HG03460 (cell line): ENCODE data around the gene LRRC23.
"Not testable (repeated sequence)": the region's sequence is repeated elsewhere in the genome, so short reads cannot be mapped to it uniquely, and the experiment has no call there.

Source experiments
- ATAC-seq: cut with Tn5 transposase; IDR thresholded peaks from one replicate; pipeline ENCODE4 v1.9.1; 2021; ENCODE audit not compliant: unreplicated experiment

LRRC23 gene

GRCh38 chr12:6899837-6900519, 4.6 kb upstream of the LRRC23 start:
- ATAC-seq = no peak

DNA sequence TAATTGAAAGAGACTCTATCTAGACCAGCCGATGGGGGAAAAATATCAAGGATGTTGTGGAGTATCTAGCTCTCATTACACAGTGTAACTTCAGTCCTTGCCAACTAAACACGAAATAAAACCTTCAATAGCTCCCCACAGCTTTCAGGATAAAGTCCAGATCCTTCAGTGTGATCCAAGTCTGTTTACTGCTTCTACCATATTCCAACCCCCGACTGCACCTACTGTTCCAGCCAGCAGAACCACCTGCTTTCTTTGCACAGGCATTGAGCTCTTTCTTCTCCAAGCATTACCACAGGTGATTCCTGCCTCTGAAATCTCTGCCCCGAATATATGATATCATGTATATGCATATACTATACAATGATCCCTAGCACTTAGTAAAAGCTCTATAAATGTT, 2.2 kb upstream of the LRRC23 start:
- ATAC-seq = no peak

DNA sequence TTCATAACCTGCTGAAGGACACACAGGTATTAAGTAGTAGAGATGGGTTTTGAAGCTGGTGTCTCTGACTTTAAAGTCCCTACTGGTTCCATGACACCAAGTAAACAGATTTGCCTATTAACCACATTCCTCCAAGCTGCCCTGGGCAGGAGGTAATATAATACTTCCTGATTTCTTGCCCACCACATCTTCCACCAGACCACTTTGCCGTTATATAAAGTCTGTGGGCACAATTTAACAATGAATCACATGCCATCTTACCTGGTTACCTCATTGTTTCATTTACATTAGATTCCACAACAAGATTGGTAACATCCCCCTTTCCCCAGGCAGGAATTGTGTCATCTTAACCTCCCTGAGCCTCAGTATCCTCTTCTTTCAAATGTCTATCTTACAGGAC, 900 bp upstream of the LRRC23 start:
- ATAC-seq = no peak

GRCh38 chr12:6905414-6906040, 905 bp downstream of the LRRC23 start:
- no peak for ATAC-seq

- ATAC-seq = not testable (repeated sequence)
These were observed 3.5 kb downstream of the LRRC23 start for GRCh38 chr12:6908141-6908540.

- ATAC-seq = no peak
These were observed 5.0 kb downstream of the LRRC23 start for GRCh38 chr12:6909421-6910145.

GRCh38 chr12:6912164-6912935, 7.7 kb downstream of the LRRC23 start:
- ATAC-seq = no peak

GRCh38 chr12:6914246-6914946, 9.8 kb downstream of the LRRC23 start, which contains the start of gene ENO2:
Gene ENO2 (plus strand): TSS chr12:6914580. CDS start chr12:6915833, 1,253 bp downstream.
- ATAC-seq = peak; percentile 80

- peak; percentile 17 for ATAC-seq
These were observed 10.5 kb downstream of the LRRC23 start for GRCh38 chr12:6914947-6915788.

GRCh38 chr12:6915789-6916285, 11.2 kb downstream of the LRRC23 start:
- no peak for ATAC-seq

- ATAC-seq = no peak
These were observed 12.0 kb downstream of the LRRC23 start for GRCh38 chr12:6916426-6917200.

DNA sequence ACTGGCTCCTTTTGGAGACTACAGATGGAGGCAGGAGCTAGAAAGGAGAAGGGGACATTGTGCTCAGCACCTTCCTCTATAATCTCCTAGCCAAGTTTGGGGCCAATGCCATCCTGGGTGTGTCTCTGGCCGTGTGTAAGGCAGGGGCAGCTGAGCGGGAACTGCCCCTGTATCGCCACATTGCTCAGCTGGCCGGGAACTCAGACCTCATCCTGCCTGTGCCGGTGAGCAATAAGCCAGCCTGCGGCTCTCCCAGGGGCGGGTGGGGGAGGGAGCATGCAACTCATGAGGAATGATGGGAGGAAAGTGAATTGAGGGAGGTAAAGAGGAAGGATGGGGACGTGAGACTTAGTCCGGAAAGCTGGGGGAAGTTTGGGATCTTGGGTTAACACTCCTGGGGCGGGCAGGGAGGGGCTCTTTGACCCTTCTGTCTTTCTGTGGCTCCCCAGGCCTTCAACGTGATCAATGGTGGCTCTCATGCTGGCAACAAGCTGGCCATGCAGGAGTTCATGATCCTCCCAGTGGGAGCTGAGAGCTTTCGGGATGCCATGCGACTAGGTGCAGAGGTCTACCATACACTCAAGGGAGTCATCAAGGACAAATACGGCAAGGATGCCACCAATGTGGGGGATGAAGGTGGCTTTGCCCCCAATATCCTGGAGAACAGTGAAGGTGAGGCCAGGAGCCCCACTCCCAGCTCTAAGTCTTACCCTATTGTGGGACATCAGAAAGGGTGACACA, 13.0 kb downstream of the LRRC23 start:
- no peak for ATAC-seq

- ATAC-seq = no peak
These were observed 15.0 kb downstream of the LRRC23 start for GRCh38 chr12:6919588-6919987.

GRCh38 chr12:6921539-6921938, 16.9 kb downstream of the LRRC23 start:
- no peak for ATAC-seq

- no peak for ATAC-seq
These were observed 17.6 kb downstream of the LRRC23 start for GRCh38 chr12:6921996-6922946.

DNA sequence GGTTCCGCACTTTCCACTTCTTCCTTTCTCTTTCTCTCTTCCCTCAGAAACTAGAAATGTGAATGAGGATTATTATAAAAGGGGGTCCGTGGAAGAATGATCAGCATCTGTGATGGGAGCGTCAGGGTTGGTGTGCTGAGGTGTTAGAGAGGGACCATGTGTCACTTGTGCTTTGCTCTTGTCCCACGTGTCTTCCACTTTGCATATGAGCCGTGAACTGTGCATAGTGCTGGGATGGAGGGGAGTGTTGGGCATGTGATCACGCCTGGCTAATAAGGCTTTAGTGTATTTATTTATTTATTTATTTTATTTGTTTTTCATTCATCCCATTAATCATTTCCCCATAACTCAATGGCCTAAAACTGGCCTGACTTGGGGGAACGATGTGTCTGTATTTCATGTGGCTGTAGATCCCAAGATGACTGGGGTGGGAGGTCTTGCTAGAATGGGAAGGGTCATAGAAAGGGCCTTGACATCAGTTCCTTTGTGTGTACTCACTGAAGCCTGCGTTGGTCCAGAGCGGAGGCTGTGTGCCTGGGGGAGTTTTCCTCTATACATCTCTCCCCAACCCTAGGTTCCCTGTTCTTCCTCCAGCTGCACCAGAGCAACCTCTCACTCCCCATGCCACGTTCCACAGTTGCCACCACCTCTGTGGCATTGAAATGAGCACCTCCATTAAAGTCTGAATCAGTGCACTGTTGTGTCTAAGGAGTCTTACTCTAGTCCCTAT, 18.5 kb downstream of the LRRC23 start:
- no peak for ATAC-seq
